Measurements from ENCODE around the gene CDK3.
"Not testable (repeated sequence)": the region's sequence is repeated elsewhere in the genome, so short reads cannot be mapped to it uniquely, and the experiment has no call there.

Gene CDK3

GRCh38 chr17:76039121-76039520, 38.5 kb downstream of the CDK3 start:
- no peak for DNase-seq (ENCODE audit: low read depth)

GRCh38 chr17:76040376-76040775, 39.7 kb downstream of the CDK3 start:
- DNase-seq (ENCODE audit: low read depth) = no peak

GRCh38 chr17:76042868-76043267, 42.2 kb downstream of the CDK3 start:
- not testable (repeated sequence) for DNase-seq (ENCODE audit: low read depth)

GRCh38 chr17:76044475-76045007, 43.9 kb downstream of the CDK3 start:
- not testable (repeated sequence) for DNase-seq (ENCODE audit: low read depth)

GRCh38 chr17:76046064-76046463, 45.4 kb downstream of the CDK3 start:
- DNase-seq (ENCODE audit: low read depth) = no peak

- DNase-seq (ENCODE audit: low read depth) = no peak
These were observed 47.5 kb downstream of the CDK3 start for GRCh38 chr17:76048025-76048605.

- no peak for DNase-seq (ENCODE audit: low read depth)
These were observed 48.1 kb downstream of the CDK3 start for GRCh38 chr17:76048711-76049110.

- DNase-seq (ENCODE audit: low read depth) = no peak
These were observed 48.6 kb downstream of the CDK3 start for GRCh38 chr17:76049239-76049638.

- DNase-seq (ENCODE audit: low read depth) = no peak
These were observed 49.3 kb downstream of the CDK3 start for GRCh38 chr17:76049836-76050537.

GRCh38 chr17:76050538-76051467, 50.1 kb downstream of the CDK3 start:
- no peak for DNase-seq (ENCODE audit: low read depth)

- DNase-seq (ENCODE audit: low read depth) = no peak
These were observed 50.9 kb downstream of the CDK3 start for GRCh38 chr17:76051561-76051960.

- DNase-seq (ENCODE audit: low read depth) = no peak
These were observed 52.8 kb downstream of the CDK3 start for GRCh38 chr17:76053246-76054111.

GRCh38 chr17:76054112-76054476, 53.4 kb downstream of the CDK3 start:
- DNase-seq (ENCODE audit: low read depth) = no peak
